IPS DF 19.7 (cell line): ENCODE results near the gene MAPKAP1.
"Not testable (repeated sequence)": the region's sequence is repeated elsewhere in the genome, so short reads cannot be mapped to it uniquely, and the experiment has no call there.

Experiments
- DNase-seq: peaks from one replicate; pipeline ENCODE4 v3.0.0-alpha.2; 2013; ENCODE audit warnings: low read depth, low spot score

MAPKAP1 gene

DNA sequence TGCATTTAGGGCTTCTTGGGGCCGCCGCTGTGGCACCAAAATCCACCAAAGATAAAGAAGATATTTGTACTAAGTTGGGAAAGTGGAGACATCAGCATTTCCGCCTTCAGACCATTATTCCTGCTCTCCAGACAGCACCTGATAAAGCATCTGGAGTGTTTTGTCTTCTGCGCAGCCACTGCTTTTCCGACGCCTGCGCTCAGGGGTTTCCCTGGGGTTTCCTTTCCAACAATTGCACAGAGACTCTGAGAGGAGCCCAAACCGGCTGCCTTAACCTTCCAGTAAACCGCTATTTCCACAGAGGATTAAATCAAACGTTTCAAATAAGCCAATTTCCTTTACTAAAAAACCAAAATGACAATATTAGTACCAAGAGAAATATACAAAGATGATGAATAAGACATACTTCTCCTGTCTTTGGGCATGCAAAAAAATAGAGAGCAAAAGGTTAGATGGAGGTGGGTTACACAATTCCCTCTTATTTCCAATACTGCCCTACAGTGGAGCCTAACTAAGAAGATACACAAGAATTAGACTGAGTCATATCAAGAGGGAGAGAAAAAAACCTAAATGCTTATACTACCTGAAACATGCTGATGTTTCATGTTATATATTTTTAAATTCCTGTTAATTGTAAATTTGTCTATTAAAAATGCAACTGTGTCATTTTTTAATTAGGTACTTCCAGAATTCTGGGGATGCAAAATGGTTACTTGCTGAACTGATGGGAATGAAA lies 98.4 kb downstream of the MAPKAP1 start:
- no peak for DNase-seq

DNA sequence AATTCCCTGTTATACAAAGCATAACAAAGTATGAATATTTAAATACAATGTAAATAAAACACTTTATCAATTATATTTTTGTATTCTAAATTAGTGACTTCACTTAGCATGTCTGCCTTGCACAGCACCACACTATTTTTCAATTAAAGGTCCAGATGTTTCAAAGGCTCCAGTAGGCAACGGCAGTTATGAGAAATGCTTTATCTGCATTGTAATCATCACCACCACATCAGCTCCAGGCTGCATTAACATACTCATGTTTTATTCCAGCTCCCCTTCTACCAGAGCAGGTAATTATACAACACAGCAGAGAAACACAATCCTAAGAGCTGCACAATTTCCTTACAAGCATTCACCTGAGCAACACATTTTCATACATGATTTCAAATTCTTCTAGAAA lies 102.8 kb downstream of the MAPKAP1 start:
- DNase-seq, result no peak

DNA sequence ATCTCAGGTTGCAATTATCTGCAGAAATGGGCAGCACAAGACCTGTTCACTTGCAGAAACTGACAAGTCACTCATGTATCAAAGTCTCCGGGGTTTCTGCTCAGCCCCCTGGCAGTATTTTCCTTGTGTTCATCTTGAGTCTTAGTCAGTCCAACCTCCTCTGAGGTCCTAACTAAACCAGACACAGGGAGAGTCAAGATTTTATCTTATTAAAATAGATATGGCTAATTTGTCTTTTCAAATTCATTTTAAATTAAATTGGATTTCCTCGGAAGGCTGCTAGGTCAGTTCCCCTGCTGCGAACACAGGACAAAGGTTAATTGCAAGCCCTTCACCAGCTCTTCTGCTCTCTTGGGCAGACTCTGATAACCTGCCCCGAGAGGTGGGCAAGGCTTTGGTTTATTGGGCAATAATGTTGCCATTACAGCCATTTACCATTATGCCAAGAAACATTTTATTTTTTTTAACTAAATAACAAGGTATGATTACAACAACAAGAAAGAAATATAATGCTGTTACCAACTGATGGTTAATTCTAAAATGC lies 103.5 kb downstream of the MAPKAP1 start:
- no peak for DNase-seq

DNA sequence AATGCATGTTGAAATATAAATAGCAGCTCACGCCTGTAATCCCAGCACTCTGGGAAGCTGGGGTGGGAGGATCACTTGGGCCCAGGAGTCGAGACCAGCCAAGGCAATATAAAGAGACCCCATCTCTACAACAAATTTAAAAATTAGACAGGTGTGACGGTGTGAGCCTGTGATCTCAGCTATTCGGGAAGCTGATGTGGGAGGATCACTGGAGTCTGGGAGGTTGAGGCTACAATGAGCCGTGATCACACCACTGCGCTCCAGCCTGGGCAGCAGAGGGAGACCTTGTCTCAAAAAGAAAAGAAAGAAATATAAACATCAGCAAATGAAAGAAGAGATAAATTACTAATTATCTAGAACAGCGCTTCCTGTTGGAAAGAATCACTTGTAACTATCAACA lies 105.0 kb downstream of the MAPKAP1 start:
- DNase-seq, result no peak

DNA sequence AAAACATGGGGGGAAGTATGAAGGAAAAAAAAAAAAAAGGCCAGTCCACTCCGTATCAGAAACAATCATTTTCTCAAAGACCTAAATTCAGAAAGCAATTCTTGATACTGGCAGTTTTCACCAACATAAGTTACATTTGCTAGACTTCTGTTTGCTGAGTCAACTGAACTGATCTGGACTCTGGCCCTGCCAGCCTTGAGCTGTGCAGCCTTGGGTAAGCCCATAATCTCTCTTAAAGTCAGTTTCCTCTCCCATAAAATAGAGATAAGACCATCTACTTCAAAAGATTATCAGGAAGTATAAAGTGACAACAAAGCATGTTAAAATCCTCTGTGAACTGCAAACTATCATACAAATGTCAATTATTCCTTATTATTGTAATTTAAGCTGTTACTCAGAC lies 106.8 kb downstream of the MAPKAP1 start:
- no peak for DNase-seq

DNA sequence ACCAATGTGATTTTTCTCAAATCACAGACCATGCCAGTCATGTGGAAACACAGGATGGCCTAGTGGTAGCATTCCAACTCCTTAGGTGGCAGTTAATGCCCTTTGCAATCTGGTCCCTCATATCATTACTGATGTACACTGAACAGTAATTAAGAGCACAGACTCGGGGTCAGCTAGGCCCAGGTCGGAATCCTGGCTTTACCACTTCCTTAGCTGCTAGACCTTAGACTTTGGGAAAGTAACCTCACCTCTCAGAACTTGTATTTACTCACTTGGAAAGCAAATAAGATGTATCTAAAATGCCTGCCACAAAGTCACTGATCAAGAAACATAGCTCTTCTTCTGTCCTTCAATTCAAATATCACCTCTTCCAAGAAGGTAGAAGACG lies 112.8 kb downstream of the MAPKAP1 start:
- no peak for DNase-seq

DNA sequence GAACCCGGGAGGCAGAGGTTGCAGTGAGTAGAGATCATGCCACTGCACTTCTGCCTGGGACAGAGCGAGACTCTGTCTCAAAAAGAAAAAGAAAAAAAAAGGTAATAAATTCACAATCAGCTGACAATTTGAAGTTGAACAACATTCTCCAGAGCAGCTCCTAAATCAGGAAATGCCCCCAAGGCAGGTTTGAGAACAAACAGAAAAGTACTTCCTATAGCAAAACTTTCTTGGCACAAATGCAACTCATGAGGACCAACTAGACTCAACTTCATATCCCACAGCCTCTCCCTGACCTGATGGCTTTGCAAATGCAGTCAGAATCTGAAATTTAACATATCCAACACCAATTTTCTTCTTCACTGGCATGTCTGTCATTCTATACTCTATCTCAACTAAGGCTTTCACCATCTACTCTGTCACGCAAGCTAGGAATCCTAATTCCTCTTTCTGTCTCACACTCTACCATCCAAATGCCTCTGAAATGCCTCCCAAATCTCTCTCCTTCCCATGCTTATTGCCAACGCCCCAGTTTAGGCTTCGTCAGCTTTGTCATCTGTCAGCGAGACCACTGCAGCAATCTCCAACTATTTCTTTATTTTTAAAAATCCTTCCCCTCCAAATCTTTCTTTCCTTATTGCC lies 113.3 kb downstream of the MAPKAP1 start:
- no peak for DNase-seq

DNA sequence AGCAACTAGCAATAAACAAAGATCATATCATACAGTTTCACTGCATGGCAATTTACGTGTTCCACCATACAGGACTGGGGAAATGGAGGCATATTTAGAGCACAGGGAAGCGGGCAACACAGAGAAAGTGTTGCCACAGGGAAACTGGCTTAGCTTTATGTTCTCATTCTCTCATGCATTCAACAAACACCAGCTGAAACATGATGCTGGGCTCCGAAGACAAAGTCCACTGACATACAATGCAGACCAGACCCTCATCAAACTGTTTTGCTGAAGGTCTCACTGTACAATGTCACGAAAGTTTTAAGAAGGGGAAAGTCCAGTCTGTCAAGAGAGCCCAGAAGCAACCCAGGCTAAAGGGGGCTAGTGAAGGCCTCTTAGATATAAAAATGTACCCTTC lies 115.1 kb downstream of the MAPKAP1 start:
- no peak for DNase-seq

DNA sequence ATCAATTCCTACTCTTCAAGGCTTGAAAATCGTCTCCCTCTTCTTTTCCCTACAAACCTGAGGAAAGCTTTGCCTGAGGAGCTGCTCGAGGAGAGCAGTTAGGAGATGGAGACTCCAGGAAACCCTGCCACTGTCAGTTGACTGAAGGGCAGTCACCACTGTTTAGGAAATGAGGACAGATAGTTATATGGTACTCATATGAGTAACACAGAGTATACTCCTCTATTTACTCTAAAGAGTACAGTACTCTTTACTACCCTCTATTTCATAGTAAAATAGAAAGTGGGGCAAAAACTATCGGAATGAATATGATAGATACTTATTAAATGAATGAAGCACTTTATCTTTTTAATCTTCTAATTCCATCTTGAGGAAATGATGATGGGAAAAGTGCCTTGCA lies 115.8 kb downstream of the MAPKAP1 start:
- no peak for DNase-seq

DNA sequence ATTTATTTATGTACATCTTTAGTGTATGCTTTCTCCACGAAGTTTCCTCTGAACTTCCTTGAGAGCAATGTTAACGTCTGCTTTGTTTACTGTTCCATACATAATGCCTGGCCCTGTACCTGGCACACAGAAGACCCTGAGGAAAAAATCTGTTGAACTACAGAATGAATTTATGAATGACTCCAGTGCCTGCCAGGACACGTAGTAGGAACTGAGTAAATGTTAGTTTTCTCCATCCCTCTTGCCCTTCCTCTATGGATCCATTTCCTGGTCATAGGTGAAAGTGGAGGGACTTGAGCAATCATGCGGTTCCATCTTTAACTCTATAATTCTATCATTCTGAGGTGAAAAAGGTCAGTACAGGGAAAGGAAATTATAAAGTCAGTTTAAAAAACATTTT lies 117.7 kb downstream of the MAPKAP1 start:
- no peak for DNase-seq

DNA sequence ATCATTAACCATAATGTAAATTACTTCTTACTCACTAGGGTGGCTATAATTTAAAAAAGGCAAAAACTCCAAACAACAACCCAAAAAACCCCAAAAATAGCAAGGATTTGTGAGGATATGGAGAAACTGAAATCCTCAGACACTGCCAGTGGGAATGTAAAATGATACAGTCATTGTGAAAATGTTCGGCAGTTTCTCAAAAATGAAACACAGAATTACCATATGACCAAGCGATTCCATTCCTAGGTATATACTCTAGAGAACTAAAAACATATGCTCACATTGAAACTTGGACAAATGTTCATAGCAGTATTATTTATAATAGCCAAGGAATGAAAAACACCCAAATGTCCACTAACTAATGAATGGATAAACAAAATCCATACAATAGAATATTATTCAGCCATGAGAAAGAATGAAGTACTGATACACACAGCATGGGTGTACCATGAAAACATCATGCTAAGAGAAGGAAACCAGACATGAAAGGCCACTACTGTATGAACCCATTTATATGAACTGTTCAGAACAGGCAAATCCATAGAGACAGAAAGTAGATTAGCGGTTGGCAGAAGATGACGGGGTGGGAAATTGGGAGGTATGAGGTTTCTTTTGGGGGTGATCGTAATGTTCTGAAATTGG lies 119.1 kb downstream of the MAPKAP1 start:
- no peak for DNase-seq

DNA sequence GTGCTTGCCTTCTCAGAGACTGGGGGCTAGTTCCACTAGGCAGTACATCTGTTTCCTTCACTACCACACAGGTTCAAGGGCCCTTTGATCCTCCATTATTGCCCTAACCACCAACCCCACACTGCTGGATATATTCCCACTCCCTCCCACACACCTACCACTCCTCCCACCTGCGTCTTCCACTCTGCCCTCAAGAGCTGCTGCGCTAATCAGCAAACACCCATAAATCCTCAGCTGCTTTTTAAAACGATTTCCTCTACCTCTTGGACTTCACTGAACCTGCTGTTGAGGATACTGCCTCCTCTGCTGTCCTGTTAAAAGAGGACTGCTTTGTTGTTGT lies 120.9 kb downstream of the MAPKAP1 start:
- no peak for DNase-seq

DNA sequence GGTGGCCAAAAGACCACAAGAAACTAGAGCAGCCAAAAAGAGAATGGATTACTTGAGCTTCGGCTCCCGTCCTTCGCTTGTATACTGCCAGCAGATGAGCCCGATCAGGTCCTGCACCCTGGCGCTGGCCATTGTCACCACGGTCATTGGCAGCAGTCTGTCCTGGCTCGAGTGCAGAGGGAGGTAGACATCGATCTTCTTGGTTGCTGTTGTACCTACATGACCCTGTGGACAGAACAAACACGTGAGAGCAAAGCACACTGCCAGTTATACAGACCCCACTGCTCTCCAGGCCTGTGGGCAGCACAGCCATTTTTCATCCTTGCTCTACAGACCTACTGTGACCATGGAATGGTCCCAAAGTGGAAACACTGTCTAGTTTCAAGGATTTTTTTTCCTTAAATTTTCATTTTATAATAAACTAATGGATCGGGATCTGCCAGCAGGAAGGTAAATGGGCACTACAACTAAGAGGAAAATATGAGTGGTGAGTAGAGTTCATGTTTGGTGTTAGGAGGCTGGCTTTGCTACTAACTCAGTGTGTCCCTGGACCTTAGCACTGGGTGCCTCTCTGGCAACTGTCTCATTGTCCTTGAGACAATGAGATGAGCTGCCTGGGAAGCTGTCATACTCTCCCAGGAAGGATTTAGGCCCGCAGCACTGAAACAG lies 121.4 kb downstream of the MAPKAP1 start:
- no peak for DNase-seq

DNA sequence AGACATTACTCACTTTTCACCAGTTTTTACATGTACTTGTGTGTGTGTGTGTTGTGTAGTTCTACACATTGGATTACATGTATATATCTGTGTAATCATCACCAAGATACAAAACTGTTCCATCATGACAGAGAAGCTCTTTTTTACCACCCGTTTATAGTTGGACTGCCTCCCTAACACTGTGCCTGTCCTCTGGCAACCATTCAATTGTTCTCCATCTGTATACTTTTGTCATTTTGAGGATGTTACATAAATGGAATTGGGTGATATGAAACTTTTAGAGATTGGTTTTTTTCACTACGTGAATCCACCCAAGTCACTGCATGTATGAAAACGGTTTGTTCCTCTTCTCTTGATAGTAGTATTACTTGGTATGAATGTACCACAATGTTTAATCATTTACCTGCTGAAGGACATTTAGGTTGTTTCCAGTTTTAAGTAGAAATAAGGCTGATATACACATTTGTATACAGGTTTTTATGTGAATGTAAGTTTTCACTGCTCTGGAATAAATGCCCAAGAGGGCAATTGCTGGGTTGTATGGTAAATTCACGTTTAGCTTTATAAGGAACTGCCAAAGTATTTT lies 126.2 kb downstream of the MAPKAP1 start:
- DNase-seq, result no peak

DNA sequence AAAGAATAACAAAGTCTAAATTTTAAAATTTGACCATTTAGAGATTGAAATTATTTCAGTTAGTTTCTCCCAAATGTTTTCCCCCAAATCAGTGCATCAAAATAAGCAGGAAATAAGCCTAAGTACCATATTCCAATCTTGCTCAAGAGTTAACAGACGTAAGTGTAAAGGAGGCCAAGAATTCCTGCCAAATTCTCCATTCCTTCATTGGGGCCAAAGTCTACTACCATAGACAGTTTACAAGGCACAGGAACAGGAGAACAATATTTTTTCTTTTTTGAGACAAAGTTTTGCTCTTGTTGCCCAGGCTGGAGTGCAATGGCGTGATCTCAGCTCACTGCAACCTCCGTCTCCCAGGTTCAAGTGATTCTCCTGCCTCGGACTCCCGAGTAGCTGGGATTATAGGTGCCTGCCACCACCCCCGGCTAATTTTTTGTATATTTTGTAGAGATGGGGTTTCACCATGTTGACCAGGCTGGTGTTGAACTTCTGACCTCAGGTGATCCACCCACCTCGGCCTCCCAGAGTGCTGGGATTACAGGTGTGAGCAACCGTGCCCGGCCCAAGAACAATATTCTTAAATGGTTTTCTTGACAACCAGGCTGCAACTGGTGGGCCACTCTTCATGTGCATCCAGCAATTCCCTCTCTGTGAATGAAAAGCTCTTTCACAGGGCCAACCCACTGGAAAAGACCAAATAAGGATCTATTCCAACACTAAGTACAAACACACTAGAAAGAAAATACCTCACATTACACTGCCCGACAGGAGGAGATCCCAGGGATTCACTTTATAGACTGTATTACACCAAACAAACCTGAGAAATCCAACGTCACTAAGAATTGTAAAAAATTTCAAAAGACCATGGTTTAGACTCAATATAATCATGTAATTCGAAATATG lies 127.7 kb downstream of the MAPKAP1 start:
- DNase-seq, result no peak

DNA sequence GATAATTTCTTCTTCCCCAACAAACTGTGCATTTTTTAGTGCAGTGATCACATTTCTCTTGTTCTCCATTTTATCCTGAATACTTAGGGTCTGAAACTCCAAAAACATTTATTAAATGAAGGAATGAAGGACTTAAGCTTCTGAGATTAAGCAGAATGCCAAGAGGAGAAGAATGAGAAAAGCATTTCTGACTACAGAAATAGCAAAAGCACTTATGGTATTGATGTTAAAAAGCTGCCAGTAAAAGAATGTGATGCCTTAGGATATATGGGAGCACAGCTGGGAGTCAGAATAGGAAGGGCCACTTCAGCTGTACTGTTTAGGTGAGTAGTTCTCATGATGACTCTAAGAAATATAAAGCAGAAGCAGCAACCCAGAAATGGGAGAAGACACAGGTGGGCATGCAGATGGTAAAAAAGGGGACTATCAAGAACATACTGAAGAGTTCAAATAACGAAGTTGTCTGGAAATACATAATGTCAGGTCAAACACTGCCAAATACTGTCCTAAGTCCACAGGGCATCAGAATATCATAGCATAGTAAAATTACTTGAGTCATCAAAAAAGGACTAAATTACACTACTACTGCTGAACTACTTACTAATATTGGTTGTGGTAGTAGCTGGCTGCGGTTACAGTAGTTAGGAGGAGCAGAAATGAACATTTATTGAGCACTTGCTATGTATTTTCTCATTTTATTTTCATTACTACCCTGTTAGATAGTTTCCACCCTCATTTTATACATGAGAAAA lies 132.7 kb downstream of the MAPKAP1 start:
- DNase-seq, result no peak

DNA sequence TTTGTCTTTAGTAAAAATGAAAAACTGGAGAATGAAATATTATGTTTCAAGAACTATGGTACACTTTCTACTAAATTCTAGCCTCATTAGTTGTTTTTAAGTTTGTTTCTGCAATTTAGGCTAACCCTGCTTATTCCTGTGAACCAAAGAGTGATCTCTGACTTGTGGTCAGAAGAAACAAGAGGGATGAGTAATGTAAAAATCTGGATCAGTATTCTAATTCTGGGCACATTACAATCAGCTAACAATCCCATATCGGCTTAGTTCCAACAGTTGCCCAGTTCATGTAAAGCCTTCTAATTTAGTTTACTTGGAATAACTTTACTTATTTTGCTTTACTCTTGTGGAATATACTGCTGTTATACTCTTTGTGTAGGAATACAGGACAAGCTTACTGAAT lies 134.5 kb downstream of the MAPKAP1 start:
- not testable (repeated sequence) for DNase-seq

DNA sequence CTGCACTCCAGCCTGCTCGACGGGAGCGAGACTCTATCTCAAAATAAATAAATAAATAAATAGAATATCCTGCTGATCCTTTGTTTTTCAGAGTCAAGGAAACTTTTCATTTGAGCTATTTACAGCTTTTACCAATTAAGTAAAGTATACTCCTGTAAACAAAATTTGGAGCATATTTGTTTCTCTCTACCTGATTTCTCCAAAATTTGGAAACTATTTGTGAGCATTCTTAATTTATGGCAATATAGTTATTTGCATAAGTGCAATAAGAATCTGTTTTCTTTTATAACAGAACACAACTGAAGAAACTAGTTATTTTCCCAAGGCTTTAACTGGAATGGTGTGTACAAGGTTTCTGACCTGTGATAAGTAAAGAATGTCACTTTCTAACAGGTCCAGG lies 135.2 kb downstream of the MAPKAP1 start:
- not testable (repeated sequence) for DNase-seq

DNA sequence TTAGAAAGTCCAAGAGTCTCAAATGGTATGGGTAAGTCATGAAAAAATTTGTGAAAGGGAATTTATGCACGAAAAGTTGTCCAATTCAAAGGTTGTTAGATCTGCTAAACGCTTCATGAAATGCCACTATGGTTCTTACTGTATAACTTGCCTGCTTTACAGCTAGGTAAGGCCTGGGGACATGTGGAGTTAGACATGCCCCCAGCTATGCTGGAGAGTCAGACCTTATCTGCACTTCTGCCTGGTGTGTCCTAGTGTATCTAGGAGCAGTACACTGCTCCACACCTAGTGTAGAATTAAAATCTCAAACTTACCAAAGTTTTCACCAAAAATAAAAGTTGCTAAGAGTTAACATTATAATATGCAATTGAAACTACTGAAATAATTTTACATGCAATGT lies 136.8 kb downstream of the MAPKAP1 start:
- DNase-seq, result no peak

DNA sequence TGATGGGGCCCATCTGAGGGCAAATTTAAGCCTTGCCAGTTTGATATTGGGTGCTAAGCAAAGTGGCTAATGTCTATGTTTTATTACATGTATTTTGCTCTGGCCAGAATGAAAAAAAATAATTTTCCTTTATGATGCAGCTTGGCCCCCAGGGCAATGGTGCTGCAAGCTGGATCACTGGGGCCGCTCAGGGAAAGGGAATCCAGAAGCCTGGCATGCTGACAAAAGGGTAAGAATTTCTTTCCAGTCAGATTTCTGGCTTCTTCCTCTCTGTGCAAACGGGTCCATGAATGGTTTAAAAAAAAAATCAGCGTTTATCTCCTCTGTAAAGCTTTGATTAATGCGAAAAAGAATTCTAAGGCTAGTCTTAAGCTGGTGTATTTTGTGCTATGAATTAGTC lies 138.4 kb downstream of the MAPKAP1 start:
- DNase-seq, result no peak
